HG02970 (cell line): ENCODE data around the gene GRIA3.

Source experiments
- ATAC-seq: cut with Tn5 transposase; IDR thresholded peaks from one replicate; pipeline ENCODE4 v1.9.1; 2021; ENCODE audit warnings: mild to moderate bottlenecking, moderate library complexity, moderate number of reproducible peaks; ENCODE audit not compliant: unreplicated experiment, low FRiP score

GRIA3 gene

DNA sequence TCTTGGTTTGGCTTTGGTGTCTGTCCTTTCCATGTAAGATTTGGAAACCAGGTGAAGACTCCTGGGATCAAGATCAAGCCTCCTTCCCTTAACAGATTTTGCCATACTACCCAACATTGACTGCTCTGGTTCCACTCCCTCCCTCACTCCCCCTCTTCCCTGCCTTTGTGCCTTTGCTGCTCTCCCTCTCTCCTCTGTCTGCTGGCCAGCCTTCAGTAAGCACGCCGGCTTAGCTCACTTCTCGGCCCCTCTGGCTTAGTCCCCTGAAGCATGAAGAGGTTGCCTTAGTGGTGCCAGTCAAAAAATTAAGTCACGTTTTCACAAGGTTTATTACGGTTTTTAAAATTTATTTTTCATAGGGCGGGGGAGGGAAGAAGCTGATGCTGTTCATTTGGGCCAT, 6.0 kb downstream of the GRIA3 start:
- ATAC-seq: no peak

- ATAC-seq: no peak
Measured at GRCh38 chrX:123193101-123193500, 9.0 kb downstream of the GRIA3 start.

- no peak for ATAC-seq
Measured at GRCh38 chrX:123199338-123199737, 15.3 kb downstream of the GRIA3 start.

GRCh38 chrX:123201720-123202119, 17.6 kb downstream of the GRIA3 start:
- ATAC-seq: no peak

- no peak for ATAC-seq
Measured at GRCh38 chrX:123202523-123202922, 18.4 kb downstream of the GRIA3 start.

DNA sequence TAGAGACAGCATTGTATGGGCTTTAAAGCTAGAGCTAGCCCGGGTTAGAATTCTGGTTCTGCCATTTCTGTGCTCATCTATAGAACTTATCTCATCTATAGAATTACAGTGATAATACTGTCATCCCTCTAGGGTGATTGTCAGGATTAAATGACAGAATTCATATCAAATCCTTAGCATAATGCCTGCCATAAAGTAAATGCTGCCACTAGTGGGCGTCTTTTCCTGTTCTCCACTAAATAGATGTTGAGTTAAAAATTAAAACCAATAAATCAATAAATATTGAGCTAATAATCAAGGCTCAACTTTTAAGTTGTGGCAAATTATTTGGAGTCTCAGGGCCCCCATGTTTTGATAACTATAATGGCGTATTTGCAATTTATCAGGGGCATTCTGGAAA, 19.7 kb downstream of the GRIA3 start:
- no peak for ATAC-seq

- ATAC-seq: no peak
Measured at GRCh38 chrX:123206176-123206575, 22.1 kb downstream of the GRIA3 start.

GRCh38 chrX:123210252-123210651, 26.2 kb downstream of the GRIA3 start:
- no peak for ATAC-seq

- ATAC-seq: no peak
Measured at GRCh38 chrX:123215397-123216089, 31.5 kb downstream of the GRIA3 start.

GRCh38 chrX:123217077-123217476, 33.0 kb downstream of the GRIA3 start:
- ATAC-seq: no peak

- no peak for ATAC-seq
Measured at GRCh38 chrX:123217728-123218127, 33.6 kb downstream of the GRIA3 start.

DNA sequence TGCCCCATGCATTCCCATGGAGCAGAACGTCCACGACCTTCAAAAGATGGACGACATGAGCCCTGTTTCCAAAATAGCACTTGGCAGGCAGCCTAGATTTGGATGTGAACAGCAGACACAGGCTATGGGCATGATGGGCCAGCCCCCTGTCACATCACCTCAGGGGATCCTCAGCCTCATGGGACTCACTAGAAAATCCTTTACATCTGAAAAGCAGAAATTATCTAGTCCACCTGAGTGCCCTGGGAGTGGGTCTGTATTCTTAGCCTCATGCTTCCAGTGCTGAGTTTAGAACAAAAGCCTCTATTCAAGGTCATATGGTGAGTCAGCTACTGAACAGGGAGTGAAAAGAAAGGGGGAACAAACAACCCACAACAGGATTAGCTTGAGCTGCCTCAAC, 35.8 kb downstream of the GRIA3 start:
- no peak for ATAC-seq

DNA sequence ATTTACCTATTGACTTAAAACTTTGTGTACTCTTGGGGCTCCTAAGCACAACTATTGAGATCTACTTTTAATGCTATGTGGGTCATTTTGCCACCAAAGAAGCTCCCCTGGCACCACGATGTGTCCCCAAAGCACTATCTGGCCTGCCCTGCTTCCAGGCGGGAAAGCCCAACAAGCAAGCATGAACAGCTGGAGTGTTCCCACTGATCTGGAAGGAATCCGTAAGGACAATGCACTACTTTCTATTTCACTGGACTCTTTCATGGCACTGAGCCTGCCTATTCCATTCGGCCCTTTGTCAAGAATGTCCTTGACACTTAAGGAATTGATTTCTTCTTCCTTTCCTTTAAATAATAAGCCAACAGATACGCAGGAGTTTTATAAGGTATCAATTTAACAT, 38.8 kb downstream of the GRIA3 start:
- no peak for ATAC-seq

DNA sequence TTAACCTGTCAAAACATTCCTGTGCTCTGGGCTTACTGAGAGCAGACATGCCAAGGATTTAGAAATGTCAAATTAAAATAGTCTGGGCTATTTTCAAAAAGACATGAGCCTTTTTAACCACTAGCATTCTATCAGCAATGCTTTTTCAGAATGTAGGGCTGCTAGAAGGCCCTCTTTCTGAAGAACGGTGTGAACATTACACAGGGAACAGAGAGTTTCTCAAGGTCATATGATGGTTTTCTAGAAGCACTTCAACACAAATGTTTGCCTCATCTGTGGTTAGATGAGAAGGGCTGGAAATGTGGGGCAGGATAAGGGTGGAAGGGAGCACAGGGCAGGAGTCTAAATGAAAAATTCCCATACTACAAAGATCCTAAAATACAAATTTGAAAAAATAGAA, 39.3 kb downstream of the GRIA3 start:
- no peak for ATAC-seq

DNA sequence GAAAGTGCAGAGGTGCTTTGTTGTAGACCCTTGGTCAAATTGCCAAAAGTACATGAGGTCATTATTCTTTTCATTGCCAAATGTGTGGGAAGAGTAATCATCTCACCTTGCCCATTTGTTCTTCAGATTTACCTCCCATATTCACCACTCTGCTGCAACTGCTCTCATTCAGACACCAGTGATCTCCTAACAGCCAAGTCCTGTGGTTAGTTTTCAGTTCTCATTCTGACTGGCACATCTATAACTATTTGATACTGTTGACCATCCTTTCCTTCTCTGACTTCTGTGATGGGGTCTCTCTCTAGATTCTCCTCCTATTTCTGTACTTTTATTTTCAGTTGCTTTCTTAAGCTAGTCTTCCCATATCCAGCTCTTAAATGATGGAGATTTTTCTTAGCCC, 39.8 kb downstream of the GRIA3 start:
- no peak for ATAC-seq

DNA sequence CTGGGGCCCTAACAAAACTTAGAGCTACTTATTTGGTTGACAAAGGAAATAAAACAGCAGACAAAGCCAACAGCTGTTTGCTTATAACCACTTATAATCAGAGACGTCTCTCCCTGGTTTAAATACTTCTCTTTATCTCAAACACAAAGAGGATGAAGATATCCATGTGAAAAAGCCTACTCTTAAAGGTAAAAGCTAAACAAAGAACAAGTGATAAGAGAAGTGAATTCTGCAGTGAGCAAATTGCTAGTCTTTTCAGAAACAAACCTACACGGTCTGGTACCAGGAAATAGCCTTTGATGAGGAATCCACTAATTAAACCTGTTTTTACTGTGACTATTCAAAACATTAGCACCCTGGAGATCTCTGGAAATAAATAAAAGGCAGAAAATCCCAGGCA, 46.7 kb downstream of the GRIA3 start:
- no peak for ATAC-seq

- ATAC-seq: no peak
Measured at GRCh38 chrX:123236859-123237258, 52.8 kb downstream of the GRIA3 start.

GRCh38 chrX:123237271-123237670, 53.2 kb downstream of the GRIA3 start:
- ATAC-seq: no peak

DNA sequence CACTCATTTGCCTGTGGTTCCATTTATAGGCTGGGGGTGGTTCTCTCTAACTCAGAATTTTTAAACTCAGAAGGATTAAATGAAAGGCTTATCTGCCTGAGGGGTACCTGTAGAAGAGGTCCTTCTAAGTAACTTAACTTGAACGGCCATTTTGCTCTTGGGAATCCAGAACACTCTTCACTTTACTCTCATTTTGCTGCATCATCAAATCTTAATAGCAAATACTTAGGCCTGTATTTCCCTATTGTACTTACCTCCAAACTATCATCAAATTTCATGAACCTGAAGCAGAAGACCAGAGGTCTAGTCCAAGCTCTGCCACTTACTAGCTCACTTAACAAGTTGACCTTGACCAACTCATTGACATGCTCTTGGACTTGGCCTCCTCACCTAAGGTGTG, 70.4 kb downstream of the GRIA3 start:
- ATAC-seq: no peak

GRCh38 chrX:123256378-123256777, 72.3 kb downstream of the GRIA3 start:
- no peak for ATAC-seq

- no peak for ATAC-seq
Measured at GRCh38 chrX:123260920-123261418, 76.9 kb downstream of the GRIA3 start.

DNA sequence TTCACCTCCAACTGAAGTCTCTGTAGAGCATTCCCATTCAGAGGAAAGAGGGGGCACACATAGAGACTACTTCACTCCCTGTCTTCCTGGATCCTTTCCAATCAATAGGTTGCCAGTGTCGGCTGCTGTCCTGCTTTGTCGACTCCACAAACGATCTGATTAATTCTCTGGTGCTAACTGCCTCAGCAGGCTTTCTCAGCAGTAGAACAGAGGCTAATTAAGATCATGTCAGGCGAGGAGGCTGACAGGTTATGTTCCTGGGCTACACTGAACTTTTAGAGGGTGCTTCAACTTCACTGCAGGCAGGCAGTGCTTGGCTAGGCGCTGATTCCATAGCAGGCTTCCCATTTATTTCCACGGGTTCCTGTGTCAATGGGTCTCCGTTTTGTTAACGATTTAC, 79.2 kb downstream of the GRIA3 start:
- no peak for ATAC-seq

- no peak for ATAC-seq
Measured at GRCh38 chrX:123263747-123264146, 79.7 kb downstream of the GRIA3 start.
